CD8-positive, alpha-beta memory T cell (primary cell): Measurements from ENCODE around the gene SIAH1. TPM values are rescaled to one million over a fixed set of nuclear protein-coding genes. Genes with fewer than 3 reads are reported as not detected.
"Not testable (repeated sequence)": the region's sequence is repeated elsewhere in the genome, so short reads cannot be mapped to it uniquely, and the experiment has no call there.

Source experiments
- CTCF ChIA-PET: fragments of 350-600 bp; sonication (Branson Sonifier 250); formaldehyde crosslinking; loops from one replicate; lab custom pipeline; 2021; ENCODE audit warnings: antibody characterized with exemption; lab: Charles Lee
- POLR2A ChIA-PET: fragments of 350-600 bp; sonication (Branson Sonifier 250); formaldehyde crosslinking; loops from one replicate; lab custom pipeline; 2021; ENCODE audit warnings: antibody characterized with exemption; lab: Charles Lee
- DNase-seq, 5 donors: peaks; one replicate each; pipeline versions ENCODE4 v3.0.0 to v3.0.0-alpha.2; 2020 to 2022; ENCODE audit warnings: mixed read lengths in 1 of 5
- H3K27ac ChIP-seq: one replicate; pipeline ENCODE4 v1.7.0; 2013; ENCODE audit warnings: low read depth, mild to moderate bottlenecking, low read length, moderate library complexity
- H3K27me3 ChIP-seq: 2 replicates; pipeline ENCODE4 v1.7.0; 2013; ENCODE audit warnings: low read length, mild to moderate bottlenecking; ENCODE audit not compliant: insufficient read depth, poor library complexity, severe bottlenecking
- H3K36me3 ChIP-seq: 2 replicates; pipeline ENCODE4 v1.7.0; 2013; ENCODE audit warnings: mild to moderate bottlenecking, low read length, moderate library complexity; ENCODE audit not compliant: insufficient read depth
- H3K4me1 ChIP-seq: 2 replicates; pipeline ENCODE4 v1.7.0; 2013; ENCODE audit warnings: mild to moderate bottlenecking, low read length, moderate library complexity; ENCODE audit not compliant: insufficient read depth
- H3K4me3 ChIP-seq: 2 replicates; pipeline ENCODE4 v1.7.0; 2013; ENCODE audit warnings: mild to moderate bottlenecking, low read length
- H3K9me3 ChIP-seq: 2 replicates; pipeline ENCODE4 v1.7.0; 2013; ENCODE audit warnings: mild to moderate bottlenecking, low read length
- H3K27ac Mint-ChIP-seq, 8 donors: one replicate each; pipeline ENCODE4 v1.8.0; 2020 to 2021; ENCODE audit warnings: mixed read lengths in 8 of 8, mild to moderate bottlenecking in 6 of 8, inconsistent platforms in 3 of 8, moderate library complexity in 3 of 8
- H3K27me3 Mint-ChIP-seq, 2 donors: one replicate each; pipeline ENCODE4 v1.8.0; 2020 to 2021; ENCODE audit warnings: mixed read lengths in 2 of 2, mild to moderate bottlenecking in 1 of 2, moderate library complexity in 1 of 2
- H3K36me3 Mint-ChIP-seq, 3 donors: one replicate each; pipeline ENCODE4 v1.8.0; 2020 to 2021; ENCODE audit warnings: mixed read lengths in 3 of 3, inconsistent platforms in 1 of 3, mild to moderate bottlenecking in 1 of 3
- H3K4me1 Mint-ChIP-seq, 3 donors: one replicate each; pipeline ENCODE4 v1.8.0; 2020 to 2021; ENCODE audit warnings: mixed read lengths in 3 of 3, inconsistent platforms in 1 of 3, mild to moderate bottlenecking in 1 of 3
- H3K4me3 Mint-ChIP-seq, 7 donors: one replicate each; pipeline ENCODE4 v1.8.0; 2020 to 2021; ENCODE audit warnings: mixed read lengths in 7 of 7, mild to moderate bottlenecking in 6 of 7, moderate library complexity in 4 of 7, inconsistent platforms in 2 of 7
- H3K9me3 Mint-ChIP-seq, 5 donors: one replicate each; pipeline ENCODE4 v1.8.0; 2020 to 2022; ENCODE audit warnings: mixed read lengths in 5 of 5, mild to moderate bottlenecking in 3 of 5, moderate library complexity in 2 of 5, inconsistent platforms in 1 of 5
- polyA plus RNA-seq: library from polyadenylated mRNA; unstranded; fragments of 300-500 nt; fragmentation: Illumina TruSeq; gene quantifications from one replicate; pipeline ENCODE4 v1.2.3, GENCODE V29; 2021
- total RNA-seq, 2 experiments: library from RNA; stranded (reverse); gene quantifications; one replicate each; pipeline ENCODE4 v1.2.3, GENCODE V29; 2021

Gene SIAH1
- total and polyA plus RNA-seq, 3 experiments from 2014 or later: 10.7 to 13.3 (median 11.6) TPM

GRCh38 chr16:48321317-48322036 lies 63.7 kb downstream of the SIAH1 start:
- Histone ChIP-seq H3K4me1 (peaks cover 22% of the 10 kb centered on the region), H3K27ac (no peak overlapping the region), H3K27me3 (no peaks in the 10 kb centered on the region), H3K9me3 (no peaks in the 10 kb centered on the region), H3K36me3 (no peaks in the 10 kb centered on the region), H3K4me3 (no peak overlapping the region)
- ChIA-PET POLR2A (no interaction called here), CTCF (interaction anchor here (1.7 to 2.8 kb wide), 3 partner anchors 33 to 309 kb away, joined by 4 to 14 read pairs (median 5); no protein-coding TSS in a partner anchor)
- Mint-ChIP-seq H3K27me3 (no peaks in the 10 kb centered on the region), H3K4me3 (no peak overlapping the region), H3K4me1 (peaks cover 25 to 53% (median 46%) of the 10 kb centered on the region in 3 donors), H3K27ac (no peak overlapping the region), H3K36me3 (peaks cover 3 to 33% (median 5%) of the 10 kb centered on the region in 3 donors), H3K9me3 (no peaks in the 10 kb centered on the region)
- no peak for DNase-seq

GRCh38 chr16:48318630-48319029 lies 66.6 kb downstream of the SIAH1 start:
- DNase-seq: peak in 3 of 5 donors; percentile 47 to 71 (median 56)
- no peaks in the 10 kb centered on the region for H3K27me3 Mint-ChIP-seq
- H3K4me1 Mint-ChIP-seq: peaks cover 28 to 48% (median 39%) of the 10 kb centered on the region in 3 donors
- H3K9me3 ChIP-seq: no peaks in the 10 kb centered on the region
- peak overlapping the region; percentile 40 for H3K4me3 ChIP-seq
- H3K27ac Mint-ChIP-seq: peak overlapping the region; percentile 36 to 89 (median 72)
- CTCF ChIA-PET: interaction anchor here (0.9 to 2.3 kb wide), 5 partner anchors 10 to 305 kb away, joined by 3 to 12 read pairs (median 3); no protein-coding TSS in a partner anchor
- H3K27ac ChIP-seq: no peak overlapping the region
- H3K36me3 ChIP-seq: no peaks in the 10 kb centered on the region
- peaks cover 22% of the 10 kb centered on the region for H3K4me1 ChIP-seq
- H3K4me3 Mint-ChIP-seq: peak overlapping the region; percentile 26 to 75 (median 66)
- no peaks in the 10 kb centered on the region for H3K27me3 ChIP-seq
- peaks cover 0 to 6% (median 2%) of the 10 kb centered on the region in 5 donors for H3K9me3 Mint-ChIP-seq
- peaks cover 11 to 34% (median 15%) of the 10 kb centered on the region in 3 donors for H3K36me3 Mint-ChIP-seq
- POLR2A ChIA-PET: interaction anchor here (0.5 to 1.1 kb wide), 5 partner anchors 35 to 387 kb away, joined by 3 to 8 read pairs (median 4); partner anchors contain the start of gene SIAH1

- ChIA-PET CTCF (interaction anchor here (0.7 to 2.3 kb wide), 5 partner anchors 9 to 306 kb away, joined by 3 to 12 read pairs (median 3); no protein-coding TSS in a partner anchor), POLR2A (no interaction called here)
- H3K4me1 ChIP-seq: peaks cover 22% of the 10 kb centered on the region
- peaks cover 3% of the 10 kb centered on the region for H3K36me3 ChIP-seq
- Mint-ChIP-seq H3K27ac (peak overlapping the region; percentile 8 to 89 (median 46)), H3K4me1 (peaks cover 28 to 48% (median 38%) of the 10 kb centered on the region in 3 donors), H3K27me3 (no peaks in the 10 kb centered on the region), H3K4me3 (peak overlapping the region in 6 of 7 donors; percentile 31 to 71 (median 48)), H3K36me3 (peaks cover 18 to 40% (median 24%) of the 10 kb centered on the region in 3 donors), H3K9me3 (peaks cover 0 to 14% (median 11%) of the 10 kb centered on the region in 5 donors)
- peaks cover 1% of the 10 kb centered on the region for H3K9me3 ChIP-seq
- no peaks in the 10 kb centered on the region for H3K27me3 ChIP-seq
- no peak overlapping the region for H3K27ac ChIP-seq
- DNase-seq: no peak
- H3K4me3 ChIP-seq: no peak overlapping the region
Observed at GRCh38 chr16:48317614-48318315, 67.4 kb downstream of the SIAH1 start.

GRCh38 chr16:48317026-48317425 lies 68.2 kb downstream of the SIAH1 start:
- ChIA-PET POLR2A (no interaction called here), CTCF (interaction anchor here (0.7 to 2.3 kb wide), 2 partner anchors 9 to 306 kb away, joined by 3 to 12 read pairs; no protein-coding TSS in a partner anchor)
- Histone ChIP-seq H3K36me3 (peaks cover 7% of the 10 kb centered on the region), H3K9me3 (peaks cover 5% of the 10 kb centered on the region), H3K27ac (no peak overlapping the region), H3K27me3 (no peaks in the 10 kb centered on the region), H3K4me1 (peaks cover 22% of the 10 kb centered on the region), H3K4me3 (no peak overlapping the region)
- peak overlapping the region in 1 of 8 donors; percentile 17 for H3K27ac Mint-ChIP-seq
- peaks cover 22 to 43% (median 31%) of the 10 kb centered on the region in 3 donors for H3K36me3 Mint-ChIP-seq
- peaks cover 32 to 48% (median 38%) of the 10 kb centered on the region in 3 donors for H3K4me1 Mint-ChIP-seq
- no peaks in the 10 kb centered on the region for H3K27me3 Mint-ChIP-seq
- DNase-seq: no peak
- peaks cover 7 to 21% (median 18%) of the 10 kb centered on the region in 5 donors for H3K9me3 Mint-ChIP-seq
- no peak overlapping the region for H3K4me3 Mint-ChIP-seq

GRCh38 chr16:48313905-48314304 lies 71.3 kb downstream of the SIAH1 start:
- CTCF ChIA-PET, H3K4me3 Mint-ChIP-seq, H3K4me3 ChIP-seq, H3K27me3 Mint-ChIP-seq, H3K27me3 ChIP-seq, DNase-seq, H3K27ac ChIP-seq, POLR2A ChIA-PET: not testable (repeated sequence)
- Mint-ChIP-seq H3K9me3 (peaks cover 31 to 52% (median 48%) of the 10 kb centered on the region in 5 donors), H3K27ac (peak overlapping the region in 1 of 8 donors; percentile 22), H3K4me1 (peaks cover 24 to 33% (median 25%) of the 10 kb centered on the region in 3 donors), H3K36me3 (peaks cover 38 to 63% (median 61%) of the 10 kb centered on the region in 3 donors)
- Histone ChIP-seq H3K9me3 (peaks cover 22% of the 10 kb centered on the region), H3K36me3 (peaks cover 11% of the 10 kb centered on the region), H3K4me1 (peaks cover 22% of the 10 kb centered on the region)

- no peaks in the 10 kb centered on the region for H3K27me3 ChIP-seq
- no peak for DNase-seq
- H3K27me3 Mint-ChIP-seq: no peaks in the 10 kb centered on the region
- no peak overlapping the region for H3K4me3 Mint-ChIP-seq
- peaks cover 4 to 14% (median 10%) of the 10 kb centered on the region in 3 donors for H3K4me1 Mint-ChIP-seq
- peak overlapping the region in 2 of 8 donors; percentile 10 to 40 for H3K27ac Mint-ChIP-seq
- ChIA-PET POLR2A (no interaction called here), CTCF (interaction anchor here (0.7 to 2.0 kb wide), 3 partner anchors 9 to 312 kb away, joined by 3 to 5 read pairs (median 3); no protein-coding TSS in a partner anchor)
- H3K27ac ChIP-seq: no peak overlapping the region
- peaks cover 48 to 68% (median 60%) of the 10 kb centered on the region in 5 donors for H3K9me3 Mint-ChIP-seq
- H3K36me3 Mint-ChIP-seq: peaks cover 53 to 85% (median 83%) of the 10 kb centered on the region in 3 donors
- H3K4me1 ChIP-seq: no peaks in the 10 kb centered on the region
- H3K4me3 ChIP-seq: no peak overlapping the region
- H3K36me3 ChIP-seq: peaks cover 17% of the 10 kb centered on the region
- H3K9me3 ChIP-seq: peaks cover 22% of the 10 kb centered on the region
Observed at GRCh38 chr16:48310908-48311641, 74.1 kb downstream of the SIAH1 start.
